Anterior cingulate cortex (tissue), 58 donors: Measurements from ENCODE around the gene KLHL17.

Source experiments
- DNase-seq, 58 donors: peaks; one replicate each; lab custom pipeline; 2025; lab: John Stamatoyannopoulos, UW

Gene KLHL17

DNA sequence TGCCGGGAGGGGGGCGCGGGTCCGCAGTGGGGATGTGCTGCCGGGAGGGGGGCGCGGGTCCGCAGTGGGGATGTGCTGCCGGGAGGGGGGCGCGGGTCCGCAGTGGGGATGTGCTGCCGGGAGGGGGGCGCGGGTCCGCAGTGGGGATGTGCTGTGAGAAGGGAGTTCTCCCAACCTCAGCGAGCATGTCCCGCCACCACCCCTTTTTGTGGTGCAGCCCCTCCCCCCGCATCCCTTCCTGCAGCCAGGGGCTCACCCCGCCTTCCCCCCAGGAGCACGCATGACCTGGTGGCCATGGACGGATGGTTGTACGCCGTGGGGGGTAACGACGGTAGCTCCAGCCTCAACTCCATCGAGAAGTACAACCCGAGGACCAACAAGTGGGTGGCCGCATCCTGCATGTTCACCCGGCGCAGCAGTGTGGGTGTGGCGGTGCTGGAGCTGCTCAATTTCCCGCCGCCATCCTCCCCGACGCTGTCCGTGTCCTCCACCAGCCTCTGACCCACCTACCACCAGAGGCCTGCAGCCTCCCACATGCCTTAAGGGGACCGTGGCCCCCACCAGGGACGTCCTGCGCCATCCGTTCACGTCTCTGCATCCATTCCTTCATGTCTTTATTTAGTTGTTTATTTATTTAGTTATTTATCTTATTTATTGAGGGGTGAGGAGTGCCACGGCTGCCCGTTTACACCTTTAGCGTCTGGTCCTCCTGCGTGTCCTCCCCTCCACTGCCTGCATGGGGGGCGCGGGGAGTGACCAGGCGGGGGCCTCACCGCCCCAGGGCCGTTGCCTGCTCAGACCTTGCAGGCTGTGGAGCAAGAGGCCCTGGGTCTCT, 4.5 kb downstream of the KLHL17 start:
- no peak for DNase-seq

DNA sequence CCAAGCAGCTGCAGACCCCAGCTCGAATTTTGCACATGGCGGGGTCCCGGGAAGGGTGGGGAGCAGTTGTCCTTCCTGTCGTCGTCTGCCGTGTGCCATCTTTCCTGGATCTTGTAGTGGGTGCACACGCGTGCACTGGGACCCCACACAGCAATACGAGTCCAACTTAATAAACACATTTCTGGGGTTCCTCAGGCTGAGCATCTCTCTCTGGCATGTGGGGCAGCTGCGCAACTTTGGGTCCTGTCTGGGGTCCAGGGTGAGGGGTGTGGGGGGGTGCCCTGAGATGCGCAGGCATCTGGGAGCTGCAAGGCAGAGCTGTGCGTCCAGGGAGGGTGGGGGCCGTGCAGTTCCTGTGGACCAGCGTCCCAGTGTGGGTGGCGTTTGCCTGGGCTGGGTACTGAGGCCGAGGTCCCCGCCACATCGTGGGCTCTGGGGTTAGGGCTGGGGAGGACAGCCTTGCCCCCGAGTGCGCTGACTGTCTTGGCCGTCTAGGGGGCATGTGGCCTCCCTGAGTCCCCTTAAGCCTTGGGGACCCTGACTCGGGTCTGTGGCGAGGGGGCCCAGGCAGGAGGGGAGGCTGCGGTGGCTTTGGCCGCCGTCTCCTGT, 5.2 kb downstream of the KLHL17 start:
- no peak for DNase-seq

DNA sequence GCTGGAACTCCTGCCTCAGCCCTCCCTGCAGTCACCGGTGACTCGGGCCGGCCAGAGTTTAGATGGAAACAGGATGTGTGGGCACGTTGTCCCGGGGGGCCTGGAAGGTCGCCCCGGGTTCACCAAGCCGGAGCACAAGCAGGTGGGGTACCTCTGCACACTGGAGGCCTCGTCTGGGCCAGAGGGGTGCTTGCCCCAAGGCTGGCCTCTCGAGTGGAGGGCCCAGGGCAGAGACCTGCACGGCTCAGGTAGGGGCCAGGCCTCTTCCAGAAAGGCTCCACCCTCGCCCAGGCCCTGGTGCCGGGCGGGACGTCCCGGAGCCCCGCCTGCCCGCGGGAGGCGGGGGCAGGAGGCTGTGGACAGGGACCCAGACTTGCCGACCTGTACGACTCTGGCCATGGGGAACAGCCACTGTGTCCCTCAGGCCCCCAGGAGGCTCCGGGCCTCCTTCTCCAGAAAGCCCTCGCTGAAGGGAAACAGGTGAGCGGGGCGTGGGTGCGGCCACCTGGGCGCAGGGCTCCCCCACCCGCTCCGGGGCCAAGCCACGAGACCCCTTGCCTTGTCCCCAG, 5.8 kb downstream of the KLHL17 start, which contains the start of gene PLEKHN1:
PLEKHN1 (plus strand) TSS at position 348 of the 569 bp plus-strand sequence; CDS start at position 398, 50 bp downstream.
- DNase-seq = no peak

DNA sequence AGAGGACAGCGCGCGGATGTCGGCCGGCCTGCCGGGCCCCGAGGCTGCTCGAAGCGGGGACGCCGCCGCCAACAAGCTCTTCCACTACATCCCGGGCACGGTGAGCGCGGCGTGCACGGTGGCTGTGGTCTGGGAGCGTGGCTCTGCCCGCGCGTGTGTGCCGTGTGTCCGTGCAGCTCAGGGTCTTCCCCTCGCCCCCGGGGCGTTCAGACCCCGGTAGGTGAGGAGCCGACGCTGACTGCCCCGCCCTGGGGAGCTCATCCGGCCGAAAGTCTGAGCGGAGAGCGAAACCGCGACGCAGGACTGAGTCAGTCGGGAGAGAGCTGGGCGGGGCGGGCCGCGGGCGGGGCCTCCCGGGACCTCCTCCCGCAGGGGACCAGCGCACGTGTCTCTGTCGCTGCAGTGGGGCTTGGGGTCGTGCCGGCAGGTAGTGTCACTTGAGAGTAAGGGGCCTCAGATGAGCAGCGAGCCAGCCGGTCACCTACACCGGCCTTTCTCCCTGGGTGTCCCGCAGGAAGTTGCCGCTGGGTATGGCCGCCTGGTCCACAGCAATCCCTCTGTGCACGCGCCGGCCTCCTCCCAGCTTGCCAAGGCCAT, 6.4 kb downstream of the KLHL17 start:
- DNase-seq = peak in 3 of 58 donors; percentile 11 to 19 (median 16)

DNA sequence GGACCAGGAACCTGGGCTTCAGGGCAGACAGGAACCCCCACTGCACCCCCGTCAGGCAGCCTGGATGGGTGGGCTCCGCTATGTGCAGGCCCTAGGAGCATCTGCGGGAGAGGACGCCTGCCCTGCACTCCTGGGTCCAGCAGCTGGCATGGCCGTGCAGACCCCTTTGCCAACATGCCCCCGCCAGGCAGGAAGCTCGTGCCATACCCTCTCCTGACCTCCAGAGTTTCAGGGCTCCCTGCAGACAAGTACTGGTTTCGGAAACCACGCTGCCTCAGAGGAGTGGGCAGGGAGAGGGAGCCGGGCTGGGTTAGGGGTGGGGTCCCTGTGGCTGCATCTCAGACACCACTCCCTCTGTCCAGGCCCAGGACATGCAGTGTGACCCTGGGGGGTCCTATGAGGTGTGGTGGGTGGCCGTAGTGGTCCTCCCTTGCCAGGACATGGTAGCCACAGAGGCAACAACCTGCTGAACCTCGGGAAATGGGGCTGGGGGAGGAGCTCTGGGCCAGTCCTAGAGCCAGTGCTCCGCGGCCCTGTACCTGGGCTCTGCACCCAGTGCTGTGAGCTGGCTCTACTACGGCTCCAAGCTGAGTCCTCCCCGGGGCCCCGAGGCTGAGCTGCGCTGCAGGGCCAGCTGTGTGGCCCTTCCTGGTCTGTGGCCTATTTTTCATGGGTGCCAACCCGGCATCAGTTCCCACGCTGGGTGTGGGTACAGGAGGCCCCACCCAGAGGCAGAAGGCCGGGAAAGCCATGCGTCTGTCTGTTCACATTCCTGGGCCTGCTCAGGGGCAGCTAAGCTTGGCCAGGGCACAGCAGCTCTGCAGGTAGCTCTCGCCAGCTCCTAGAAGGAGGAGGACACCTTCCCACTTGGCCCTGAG, 7.3 kb downstream of the KLHL17 start:
- no peak for DNase-seq

DNA sequence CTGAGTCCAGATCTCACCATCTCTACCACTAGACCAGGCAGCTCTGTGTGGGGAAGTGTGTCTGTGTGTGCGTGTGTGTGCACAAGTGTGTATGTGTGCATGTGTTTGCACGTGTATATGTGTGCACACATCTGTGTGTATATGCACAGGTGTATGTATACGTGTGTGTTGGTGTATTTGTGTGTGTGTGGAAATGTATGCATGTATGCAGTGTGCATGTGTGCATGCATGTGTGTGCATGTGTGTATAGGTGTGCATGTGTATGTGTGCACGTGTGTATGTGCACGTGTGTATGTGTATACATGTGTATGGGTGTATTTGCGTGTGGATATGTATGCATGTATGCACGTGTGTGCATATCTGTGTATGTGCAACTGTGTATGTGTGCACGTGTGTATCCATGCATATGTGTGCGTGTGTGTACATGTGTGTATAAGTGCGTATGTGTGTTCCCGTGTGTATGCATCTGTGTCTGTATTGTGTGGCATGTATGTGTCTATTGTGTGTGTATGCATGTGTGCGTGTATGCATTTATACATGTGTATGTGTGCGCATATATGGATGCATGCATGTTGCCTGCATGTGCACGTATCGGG, 9.0 kb downstream of the KLHL17 start:
- DNase-seq = no peak

DNA sequence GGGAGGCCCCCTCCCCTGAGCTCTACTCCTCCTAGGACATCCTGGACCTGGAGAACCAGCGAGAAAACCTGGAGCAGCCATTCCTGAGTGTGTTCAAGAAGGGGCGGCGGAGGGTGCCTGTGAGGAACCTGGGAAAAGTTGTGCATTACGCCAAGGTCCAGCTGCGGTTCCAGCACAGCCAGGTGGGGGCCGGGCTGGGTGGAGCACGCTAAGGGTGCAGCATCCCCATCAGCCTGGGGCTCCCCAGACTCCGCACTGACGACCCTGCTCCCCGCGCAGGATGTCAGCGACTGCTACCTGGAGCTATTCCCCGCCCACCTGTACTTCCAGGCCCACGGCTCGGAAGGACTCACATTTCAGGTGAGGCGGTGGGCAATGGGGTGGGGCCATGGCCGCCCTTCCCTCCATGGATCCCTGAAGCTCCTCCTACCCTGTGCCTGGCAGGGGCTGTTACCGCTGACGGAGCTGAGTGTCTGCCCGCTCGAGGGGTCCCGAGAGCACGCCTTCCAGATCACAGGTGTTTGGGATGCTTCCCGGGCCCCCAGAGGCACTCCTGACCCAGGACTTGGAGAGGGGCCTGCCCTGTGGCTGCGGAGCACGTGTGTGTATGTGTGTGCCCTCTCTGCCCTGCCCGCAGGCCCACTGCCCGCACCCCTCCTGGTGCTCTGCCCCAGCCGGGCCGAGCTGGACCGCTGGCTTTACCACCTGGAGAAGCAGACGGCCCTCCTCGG, 10.0 kb downstream of the KLHL17 start:
- DNase-seq = no peak

DNA sequence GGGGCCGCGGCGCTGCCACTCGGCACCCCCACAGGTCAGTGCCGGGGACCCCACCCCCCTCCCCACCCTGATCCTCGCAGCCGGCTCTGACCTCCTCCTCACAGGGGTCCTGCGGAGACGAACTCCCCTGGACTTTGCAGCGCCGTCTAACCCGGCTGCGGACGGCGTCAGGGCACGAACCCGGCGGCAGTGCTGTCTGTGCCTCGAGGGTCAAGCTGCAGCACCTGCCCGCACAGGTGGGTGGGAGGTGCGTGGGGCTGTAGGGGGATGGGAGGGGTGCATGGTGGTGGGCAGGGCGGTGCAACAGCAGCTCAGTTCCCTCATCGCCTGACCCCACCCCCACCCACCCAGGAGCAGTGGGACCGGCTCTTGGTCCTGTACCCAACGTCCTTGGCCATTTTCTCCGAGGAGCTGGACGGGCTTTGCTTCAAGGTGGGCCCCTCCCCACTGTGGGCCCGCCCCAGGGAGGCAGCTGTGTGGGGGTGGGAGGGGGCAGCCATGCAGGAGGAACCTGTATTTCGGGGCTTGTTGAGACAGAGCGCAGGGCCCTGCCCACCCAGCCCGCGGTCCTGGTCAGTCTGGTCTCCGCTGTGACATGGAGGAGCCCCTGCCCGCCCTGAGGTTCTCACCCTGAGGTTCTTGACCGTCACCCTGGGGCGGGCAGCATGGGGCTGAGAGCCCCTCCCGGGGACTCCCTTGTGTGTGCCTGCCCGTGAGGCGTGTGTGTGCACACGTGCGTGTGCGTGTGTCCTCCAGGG, 10.8 kb downstream of the KLHL17 start:
- DNase-seq = no peak

DNA sequence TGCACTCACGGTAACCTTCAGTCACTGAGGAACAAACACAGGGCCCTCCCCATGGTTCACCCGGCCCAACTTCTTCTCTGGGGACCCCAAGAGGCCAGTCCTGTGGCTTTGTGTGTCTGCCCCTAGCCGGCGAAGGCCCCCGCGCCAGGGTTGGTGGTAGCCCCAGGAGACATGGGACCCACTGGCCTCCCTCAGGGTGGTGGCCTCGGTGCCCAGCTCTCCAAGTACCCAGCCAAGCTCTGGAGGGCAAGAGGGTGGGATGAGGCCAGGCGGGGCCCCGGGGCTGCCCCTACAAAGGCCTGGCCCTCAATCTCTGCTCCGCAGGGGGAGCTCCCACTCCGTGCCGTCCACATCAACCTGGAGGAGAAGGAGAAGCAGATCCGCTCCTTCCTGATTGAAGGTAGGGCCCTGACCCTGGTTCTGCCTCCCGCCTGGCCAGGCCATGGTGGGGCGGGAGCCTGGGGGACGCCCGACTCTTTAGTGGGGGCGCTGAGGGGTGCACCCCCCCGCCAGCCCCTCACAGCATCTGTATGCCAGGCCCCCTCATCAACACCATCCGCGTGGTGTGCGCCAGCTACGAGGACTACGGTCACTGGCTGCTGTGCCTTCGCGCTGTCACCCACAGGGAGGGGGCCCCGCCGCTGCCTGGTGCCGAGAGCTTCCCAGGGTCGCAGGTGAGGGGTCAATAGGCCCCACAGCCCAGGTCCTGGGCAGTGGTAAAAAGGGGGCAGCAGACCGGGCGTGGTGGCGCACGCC, 11.5 kb downstream of the KLHL17 start:
- no peak for DNase-seq

DNA sequence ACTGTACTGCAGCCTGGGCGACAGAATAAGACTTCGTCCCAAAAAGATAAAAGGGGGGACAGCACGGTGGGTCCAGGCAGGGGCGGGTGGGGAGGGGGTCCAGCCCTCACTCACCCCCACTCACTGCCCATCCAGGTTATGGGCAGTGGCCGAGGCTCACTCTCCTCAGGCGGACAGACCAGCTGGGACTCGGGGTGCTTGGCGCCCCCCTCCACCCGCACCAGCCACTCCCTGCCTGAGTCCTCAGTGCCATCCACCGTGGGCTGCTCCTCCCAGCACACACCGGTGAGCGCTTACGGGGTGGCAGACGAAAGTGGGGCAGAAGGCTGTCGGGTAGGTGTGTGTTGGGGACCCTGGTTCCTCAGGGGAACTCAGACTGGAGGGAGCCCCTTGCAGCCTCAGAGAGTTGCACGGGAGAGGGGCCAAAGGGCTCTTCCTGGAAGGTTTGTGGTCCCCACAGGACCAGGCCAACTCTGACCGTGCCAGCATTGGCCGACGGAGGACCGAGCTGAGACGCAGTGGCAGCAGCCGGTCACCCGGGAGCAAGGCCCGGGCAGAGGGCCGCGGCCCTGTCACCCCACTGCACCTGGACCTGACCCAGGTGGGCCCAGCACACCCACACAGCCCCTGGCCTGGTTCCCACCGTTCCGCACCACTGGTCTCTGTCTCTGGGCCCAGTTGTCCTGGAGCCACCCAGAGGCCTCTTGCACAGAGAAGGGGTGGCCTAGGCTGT, 12.5 kb downstream of the KLHL17 start:
- DNase-seq = no peak

DNA sequence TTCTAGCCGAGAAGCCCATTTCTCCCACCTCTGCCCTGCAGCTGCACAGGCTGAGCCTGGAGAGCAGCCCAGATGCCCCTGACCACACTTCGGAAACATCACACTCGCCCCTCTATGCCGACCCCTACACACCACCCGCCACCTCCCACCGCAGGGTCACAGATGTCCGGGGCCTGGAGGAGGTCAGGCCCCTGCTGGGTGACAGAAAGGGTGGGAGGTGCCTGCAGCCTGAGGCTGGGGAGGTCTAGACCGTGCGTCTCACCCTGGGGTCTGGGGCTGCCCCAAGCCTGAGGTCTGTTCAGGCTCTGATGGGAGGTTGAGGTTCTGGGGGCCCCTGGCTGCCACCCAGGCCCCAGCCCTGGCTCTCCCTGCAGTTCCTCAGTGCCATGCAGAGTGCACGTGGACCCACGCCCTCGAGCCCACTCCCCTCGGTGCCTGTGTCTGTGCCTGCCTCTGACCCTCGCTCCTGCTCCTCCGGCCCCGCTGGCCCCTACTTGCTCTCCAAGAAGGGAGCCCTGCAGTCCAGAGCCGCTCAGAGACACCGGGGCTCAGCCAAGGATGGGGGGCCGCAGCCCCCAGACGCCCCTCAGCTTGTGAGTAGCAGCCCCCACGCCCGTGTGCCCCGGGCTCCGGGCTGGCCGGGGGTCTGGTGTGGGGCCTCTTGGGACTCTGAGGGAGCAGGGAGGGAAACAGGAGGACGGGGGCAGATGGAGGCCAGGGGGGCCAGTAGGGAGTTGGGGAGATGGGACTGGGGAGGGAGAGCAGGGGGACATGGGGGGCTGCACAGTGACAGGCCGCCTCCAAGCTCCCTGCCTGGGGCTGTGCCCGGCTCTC, 13.3 kb downstream of the KLHL17 start:
- no peak for DNase-seq

DNA sequence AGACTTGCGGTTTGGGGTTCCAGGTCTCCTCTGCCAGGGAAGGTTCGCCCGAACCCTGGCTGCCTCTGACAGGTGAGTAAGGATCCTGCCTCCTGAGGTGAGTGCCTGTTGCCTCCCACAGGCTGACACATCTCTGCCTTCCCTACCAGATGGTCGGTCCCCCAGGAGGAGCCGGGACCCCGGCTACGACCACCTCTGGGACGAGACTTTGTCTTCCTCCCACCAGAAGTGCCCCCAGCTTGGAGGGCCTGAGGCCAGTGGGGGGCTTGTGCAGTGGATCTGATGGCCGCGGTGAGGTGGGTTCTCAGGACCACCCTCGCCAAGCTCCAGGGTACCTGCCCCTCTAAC, 13.9 kb downstream of the KLHL17 start:
- no peak for DNase-seq

DNA sequence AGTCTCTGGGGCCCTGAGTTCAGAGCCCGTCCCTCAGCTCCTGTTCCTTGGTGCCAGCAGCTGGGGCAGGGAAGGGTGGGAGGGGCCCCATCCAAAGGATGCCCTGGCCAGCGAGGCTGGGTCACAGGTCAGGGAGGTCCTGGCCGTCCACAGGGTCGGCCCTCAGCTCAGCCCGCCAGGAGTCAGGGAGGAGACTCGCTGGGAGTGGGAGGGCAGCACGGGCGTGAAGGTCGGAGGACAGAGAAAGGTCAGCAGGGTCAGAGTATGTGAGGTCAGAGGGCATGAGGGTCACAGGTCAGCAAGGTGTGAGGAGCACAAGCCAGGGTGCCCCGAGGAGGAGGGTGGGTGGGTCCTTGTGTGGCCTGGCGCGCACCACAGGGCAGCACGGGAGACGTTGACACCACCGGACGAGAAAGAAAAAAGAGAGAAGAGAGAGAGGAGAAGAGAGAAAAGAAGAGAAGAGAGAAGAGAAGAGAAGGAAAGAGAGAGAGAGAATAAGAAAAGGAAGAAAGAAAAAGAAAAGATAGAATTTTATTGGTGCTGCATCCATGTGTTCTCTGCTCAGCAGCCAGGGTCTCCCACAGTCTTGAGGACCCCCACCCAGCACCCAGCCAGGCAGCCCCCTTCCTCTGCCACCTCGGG, 14.4 kb downstream of the KLHL17 start:
- no peak for DNase-seq

DNA sequence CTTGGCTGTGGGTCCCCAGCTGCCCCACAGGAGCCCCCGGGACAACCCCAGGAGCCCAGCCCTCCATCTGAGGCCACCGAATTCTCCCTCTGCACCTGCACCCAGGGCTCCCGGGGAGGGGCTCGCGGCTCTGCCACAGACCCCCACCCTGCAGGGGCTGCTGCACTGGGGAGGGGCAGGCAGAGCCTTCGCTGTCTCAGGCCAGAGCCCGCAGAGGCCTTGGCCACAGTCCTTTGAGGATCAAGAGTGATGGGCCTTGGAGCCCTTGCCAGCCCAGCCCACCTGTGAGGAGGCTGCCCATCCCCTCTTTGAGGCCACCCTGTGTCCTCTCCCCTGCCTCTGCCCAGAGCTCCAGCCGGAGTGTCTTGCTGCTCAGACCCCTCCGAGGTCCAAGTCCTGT, 15.0 kb downstream of the KLHL17 start:
- no peak for DNase-seq

DNA sequence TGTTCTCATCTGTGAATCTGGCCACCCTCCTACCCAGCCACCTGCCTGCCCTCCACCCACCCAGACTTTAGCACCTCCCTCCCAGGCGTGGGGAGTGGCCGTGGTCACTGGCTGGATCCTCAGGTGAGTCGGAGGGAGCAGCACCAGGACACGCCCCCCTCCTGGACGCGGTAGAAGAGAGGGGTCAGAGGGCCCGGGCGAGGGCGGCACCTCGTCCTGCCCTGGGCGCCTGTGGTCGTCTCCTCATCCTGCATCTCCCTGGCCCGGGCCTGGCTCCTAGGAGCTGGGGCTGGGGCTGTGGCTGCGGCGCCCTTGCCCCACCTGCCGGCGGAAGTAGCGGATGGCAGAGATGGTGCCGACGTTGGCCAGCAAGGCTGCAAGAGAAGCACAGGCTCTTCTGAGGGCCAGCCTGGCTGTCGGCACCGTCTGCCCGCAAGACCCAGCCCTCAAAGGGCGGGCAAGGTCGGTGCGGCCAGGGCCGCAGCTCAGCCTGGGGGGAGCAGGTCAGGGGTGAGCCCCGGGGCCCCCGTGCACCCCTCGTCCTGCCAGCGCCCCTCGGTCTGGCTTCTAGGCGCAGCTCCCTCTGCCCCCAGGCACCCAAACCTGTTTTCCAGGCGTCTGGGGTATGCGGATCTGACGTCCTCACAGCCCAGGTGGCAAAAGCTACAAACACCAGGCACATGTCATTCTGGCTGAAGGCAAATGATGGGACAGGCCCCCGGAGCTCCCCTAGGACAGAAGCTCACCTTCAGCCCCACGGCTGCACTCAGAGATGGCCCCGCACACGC, 15.7 kb downstream of the KLHL17 start:
- DNase-seq = peak in 13 of 58 donors; percentile 3 to 60 (median 16)
